HEK293 (cell line): ENCODE results near the gene KRTCAP2.

Source experiments
- BCL11A ChIP-seq: fragments of 450-650 bp; formaldehyde crosslinking; IDR thresholded peaks from 2 replicates; pipeline ENCODE4 v1.5.1; 2016; ENCODE audit warnings: low read depth, missing biosample characterization, missing genetic modification characterization
- CTCF ChIP-seq: fragments of 450-650 bp; formaldehyde crosslinking; IDR thresholded peaks from 2 replicates; pipeline ENCODE4 v1.5.1; 2016; ENCODE audit warnings: missing biosample characterization, missing genetic modification characterization
- ELK4 ChIP-seq: IDR thresholded peaks from 2 replicates; pipeline ENCODE4 v1.6.1; 2011; ENCODE audit warnings: mild to moderate bottlenecking, low read depth, low read length, borderline replicate concordance
- KLF10 ChIP-seq: fragments of 450-650 bp; IDR thresholded peaks from 2 replicates; pipeline ENCODE4 v1.5.1; 2018; ENCODE audit warnings: missing biosample characterization, mild to moderate bottlenecking, missing genetic modification characterization
- KLF7 ChIP-seq: fragments of 450-650 bp; formaldehyde crosslinking; IDR thresholded peaks from 2 replicates; pipeline ENCODE4 v1.5.1; 2016; ENCODE audit warnings: missing biosample characterization, missing genetic modification characterization, borderline replicate concordance
- MEIS1 ChIP-seq: sonication (generic); formaldehyde crosslinking; IDR thresholded peaks from 2 replicates; pipeline ENCODE4 v1.8.1; 2022; ENCODE audit warnings: missing genetic modification reagents, mild to moderate bottlenecking, borderline replicate concordance
- PATZ1 ChIP-seq: fragments of 450-650 bp; formaldehyde crosslinking; IDR thresholded peaks from 2 replicates; pipeline ENCODE4 v1.5.1; 2016; ENCODE audit warnings: missing biosample characterization, missing genetic modification characterization
- TCF7L2 ChIP-seq: IDR thresholded peaks from 2 replicates; pipeline ENCODE4 v1.6.1; 2011; ENCODE audit warnings: low read depth, mild to moderate bottlenecking, inconsistent platforms, low read length, moderate library complexity, borderline replicate concordance
- TRIM28 ChIP-seq: IDR thresholded peaks from 2 replicates; pipeline ENCODE4 v1.6.1; 2011; ENCODE audit warnings: low read length, control low read depth, borderline replicate concordance
- ZBTB8A ChIP-seq: fragments of 450-650 bp; formaldehyde crosslinking; IDR thresholded peaks from 2 replicates; pipeline ENCODE4 v1.5.1; 2016; ENCODE audit warnings: missing biosample characterization, missing genetic modification characterization
- ZNF121 ChIP-seq: fragments of 450-650 bp; formaldehyde crosslinking; IDR thresholded peaks from 2 replicates; pipeline ENCODE4 v1.5.1; 2016; ENCODE audit warnings: missing biosample characterization, missing genetic modification characterization
- ZNF138 ChIP-seq: fragments of 450-650 bp; formaldehyde crosslinking; IDR thresholded peaks from 2 replicates; pipeline ENCODE4 v1.5.1; 2016; ENCODE audit warnings: missing biosample characterization, missing genetic modification characterization, borderline replicate concordance
- ZNF175 ChIP-seq: fragments of 450-650 bp; formaldehyde crosslinking; IDR thresholded peaks from 2 replicates; pipeline ENCODE4 v1.5.1; 2016; ENCODE audit warnings: missing biosample characterization, missing genetic modification characterization
- ZNF239 ChIP-seq: fragments of 450-650 bp; formaldehyde crosslinking; IDR thresholded peaks from 2 replicates; pipeline ENCODE4 v1.5.1; 2016; ENCODE audit warnings: missing biosample characterization, missing genetic modification characterization
- ZNF266 ChIP-seq: fragments of 450-650 bp; formaldehyde crosslinking; IDR thresholded peaks from 2 replicates; pipeline ENCODE4 v1.5.1; 2016; ENCODE audit warnings: missing biosample characterization, missing genetic modification characterization, low read depth
- ZNF280D ChIP-seq: fragments of 450-650 bp; formaldehyde crosslinking; IDR thresholded peaks from 2 replicates; pipeline ENCODE4 v1.5.1; 2016; ENCODE audit warnings: missing biosample characterization, missing genetic modification characterization
- ZNF292 ChIP-seq: fragments of 450-650 bp; formaldehyde crosslinking; IDR thresholded peaks from 2 replicates; pipeline ENCODE4 v1.5.1; 2016; ENCODE audit warnings: low read depth, missing biosample characterization, missing genetic modification characterization, borderline replicate concordance
- ZNF311 ChIP-seq: fragments of 450-650 bp; formaldehyde crosslinking; IDR thresholded peaks from 2 replicates; pipeline ENCODE4 v1.5.1; 2017; ENCODE audit warnings: missing biosample characterization, missing genetic modification characterization, borderline replicate concordance
- ZNF335 ChIP-seq: fragments of 450-650 bp; formaldehyde crosslinking; conservative IDR thresholded peaks from 2 replicates; pipeline ENCODE4 v1.5.1; 2016; ENCODE audit warnings: missing biosample characterization, missing genetic modification characterization
- ZNF37A ChIP-seq: fragments of 450-650 bp; IDR thresholded peaks from 2 replicates; pipeline ENCODE4 v1.5.1; 2018; ENCODE audit warnings: missing biosample characterization, missing genetic modification characterization
- ZNF514 ChIP-seq: fragments of 450-650 bp; formaldehyde crosslinking; IDR thresholded peaks from 2 replicates; pipeline ENCODE4 v1.5.1; 2016; ENCODE audit warnings: missing biosample characterization, missing genetic modification characterization
- ZNF529 ChIP-seq: fragments of 450-650 bp; formaldehyde crosslinking; IDR thresholded peaks from 2 replicates; pipeline ENCODE4 v1.5.1; 2017; ENCODE audit warnings: missing genetic modification characterization, missing biosample characterization; ENCODE audit not compliant: insufficient replicate concordance
- ZNF585B ChIP-seq: fragments of 450-650 bp; formaldehyde crosslinking; IDR thresholded peaks from 2 replicates; pipeline ENCODE4 v1.5.1; 2016; ENCODE audit warnings: missing biosample characterization, missing genetic modification characterization
- ZNF621 ChIP-seq: fragments of 450-650 bp; formaldehyde crosslinking; IDR thresholded peaks from 2 replicates; pipeline ENCODE4 v1.5.1; 2017; ENCODE audit warnings: missing biosample characterization, missing genetic modification characterization
- ZNF626 ChIP-seq: fragments of 450-650 bp; sonication (Bioruptor Pico); formaldehyde crosslinking; IDR thresholded peaks from 2 replicates; pipeline ENCODE4 v1.5.1; 2018; ENCODE audit warnings: missing biosample characterization, missing genetic modification characterization, inconsistent platforms
- ZNF629 ChIP-seq: fragments of 450-650 bp; formaldehyde crosslinking; IDR thresholded peaks from 2 replicates; pipeline ENCODE4 v1.5.1; 2017; ENCODE audit warnings: missing biosample characterization, missing genetic modification characterization
- ZNF670 ChIP-seq: fragments of 450-650 bp; formaldehyde crosslinking; IDR thresholded peaks from 2 replicates; pipeline ENCODE4 v1.5.1; 2016; ENCODE audit warnings: missing biosample characterization, missing genetic modification characterization, low read depth
- ZNF777 ChIP-seq: fragments of 450-650 bp; formaldehyde crosslinking; IDR thresholded peaks from 2 replicates; pipeline ENCODE4 v1.5.1; 2017; ENCODE audit warnings: missing biosample characterization, missing genetic modification characterization, borderline replicate concordance
- ZSCAN23 ChIP-seq: fragments of 450-650 bp; formaldehyde crosslinking; IDR thresholded peaks from 2 replicates; pipeline ENCODE4 v1.5.1; 2016; ENCODE audit warnings: missing biosample characterization, missing genetic modification characterization
- TF ChIP-seq, protein P1 (sequence below): fragments of 450-650 bp; formaldehyde crosslinking; IDR thresholded peaks from 2 replicates; pipeline ENCODE4 v1.5.1; 2017; ENCODE audit warnings: missing biosample characterization, missing genetic modification characterization

The KRTCAP2 gene

DNA sequence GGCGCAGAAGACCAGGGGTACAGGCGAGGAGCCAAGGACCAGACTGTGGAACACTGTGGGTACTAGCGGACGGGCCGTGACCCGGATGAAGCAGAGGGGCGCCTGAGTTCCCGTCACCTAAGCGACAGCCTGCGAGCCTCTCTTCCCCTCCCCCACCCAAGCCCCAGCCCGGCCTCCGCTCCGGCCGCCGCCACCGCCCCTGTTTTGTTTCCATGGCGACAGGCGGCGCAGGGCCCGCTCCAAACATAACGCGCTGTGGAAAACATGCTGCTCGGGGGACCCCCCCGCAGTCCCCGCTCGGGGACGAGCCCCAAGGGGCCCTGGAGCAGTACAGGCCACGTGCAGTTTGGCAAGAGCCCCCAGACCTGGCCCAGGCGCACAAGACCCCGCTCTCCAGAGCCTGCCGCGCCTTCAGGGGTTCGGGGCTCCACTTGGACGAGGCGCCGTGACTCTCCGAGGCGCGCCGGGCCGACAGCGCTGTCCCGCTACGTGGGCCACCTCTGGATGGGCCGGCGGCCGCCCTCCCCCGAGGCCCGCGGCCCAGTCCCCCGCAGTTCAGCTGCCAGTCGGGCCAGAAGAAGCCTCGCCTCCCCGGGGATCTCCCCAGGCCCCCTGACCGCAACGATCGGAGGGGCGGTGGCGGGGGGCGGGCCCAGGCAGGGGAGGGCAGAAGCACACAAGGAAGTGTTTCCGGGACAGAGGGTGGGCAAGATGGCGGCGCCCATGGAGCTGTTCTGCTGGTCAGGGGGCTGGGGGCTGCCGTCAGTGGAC is 35.6 kb upstream of the KRTCAP2 start, which contains the start of gene MTX1 (continued):
- no peak for TF ChIP-seq ELK4
- no peak for TF ChIP-seq ZNF777
- peak; percentile 46; the same call in 1 of the 2 replicates for TF ChIP-seq ZNF629 (tag by site-specific recombination)
- no peak for TF ChIP-seq ZNF626 (tag by site-specific recombination)
- TF ChIP-seq ZNF121: peak; percentile 66
- TF ChIP-seq KLF7 (tag by site-specific recombination): peak; percentile 88; the same call in 1 of the 2 replicates
- TF ChIP-seq KLF10 (tag by site-specific recombination): peak; percentile 74
- no peak for TF ChIP-seq ZNF37A (tag by site-specific recombination)
- no peak for TF ChIP-seq ZNF514
- no peak for TF ChIP-seq ZNF585B (tag by site-specific recombination)
- 0 out of 2 replicates have a peak, but pooled peaks have one; percentile 4 for TF ChIP-seq CTCF (tag by site-specific recombination)
- peak; percentile 48 for TF ChIP-seq BCL11A (tag by site-specific recombination)
- TF ChIP-seq TCF7L2: no peak
- TF ChIP-seq ZSCAN23 (tag by site-specific recombination): no peak
- TF ChIP-seq ZNF621: no peak
- TF ChIP-seq ZNF670 (tag by site-specific recombination): no peak
- TF ChIP-seq ZNF280D (tag by site-specific recombination): no peak
- TF ChIP-seq PATZ1 (tag by site-specific recombination): peak; percentile 91
- TF ChIP-seq, protein P1, sequence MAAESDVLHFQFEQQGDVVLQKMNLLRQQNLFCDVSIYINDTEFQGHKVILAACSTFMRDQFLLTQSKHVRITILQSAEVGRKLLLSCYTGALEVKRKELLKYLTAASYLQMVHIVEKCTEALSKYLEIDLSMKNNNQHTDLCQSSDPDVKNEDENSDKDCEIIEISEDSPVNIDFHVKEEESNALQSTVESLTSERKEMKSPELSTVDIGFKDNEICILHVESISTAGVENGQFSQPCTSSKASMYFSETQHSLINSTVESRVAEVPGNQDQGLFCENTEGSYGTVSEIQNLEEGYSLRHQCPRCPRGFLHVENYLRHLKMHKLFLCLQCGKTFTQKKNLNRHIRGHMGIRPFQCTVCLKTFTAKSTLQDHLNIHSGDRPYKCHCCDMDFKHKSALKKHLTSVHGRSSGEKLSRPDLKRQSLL (tag by site-specific recombination): no peak; the same call in none of the 2 replicates
- no peak for TF ChIP-seq ZNF239 (tag by site-specific recombination)
- TF ChIP-seq ZNF529: no peak
- TF ChIP-seq ZNF292 (tag by site-specific recombination): no peak
- TF ChIP-seq ZNF138 (tag by site-specific recombination): no peak
- no peak for TF ChIP-seq MEIS1 (CRISPR knock-in tag)
- 0 out of 2 replicates have a peak, but pooled peaks have one; percentile 10 for TF ChIP-seq ZBTB8A
- TF ChIP-seq ZNF266 (tag by site-specific recombination): no peak
- no peak for TF ChIP-seq ZNF175
- no peak for TF ChIP-seq ZNF311 (tag by site-specific recombination)
- 0 out of 2 replicates have a peak, but pooled peaks have one; percentile 20 for TF ChIP-seq TRIM28
- TF ChIP-seq ZNF335 (tag by site-specific recombination): peak; percentile 87
